Measurements from ENCODE around the gene FOXC2. TPM values are rescaled to one million over a fixed set of nuclear protein-coding genes. Genes with fewer than 3 reads are reported as not detected.

The FOXC2 gene
- polyA plus RNA-seq, 1 donor (not counting 4 experiments of a cell fraction or from before 2014, with no cell fraction given), result not detected

DNA sequence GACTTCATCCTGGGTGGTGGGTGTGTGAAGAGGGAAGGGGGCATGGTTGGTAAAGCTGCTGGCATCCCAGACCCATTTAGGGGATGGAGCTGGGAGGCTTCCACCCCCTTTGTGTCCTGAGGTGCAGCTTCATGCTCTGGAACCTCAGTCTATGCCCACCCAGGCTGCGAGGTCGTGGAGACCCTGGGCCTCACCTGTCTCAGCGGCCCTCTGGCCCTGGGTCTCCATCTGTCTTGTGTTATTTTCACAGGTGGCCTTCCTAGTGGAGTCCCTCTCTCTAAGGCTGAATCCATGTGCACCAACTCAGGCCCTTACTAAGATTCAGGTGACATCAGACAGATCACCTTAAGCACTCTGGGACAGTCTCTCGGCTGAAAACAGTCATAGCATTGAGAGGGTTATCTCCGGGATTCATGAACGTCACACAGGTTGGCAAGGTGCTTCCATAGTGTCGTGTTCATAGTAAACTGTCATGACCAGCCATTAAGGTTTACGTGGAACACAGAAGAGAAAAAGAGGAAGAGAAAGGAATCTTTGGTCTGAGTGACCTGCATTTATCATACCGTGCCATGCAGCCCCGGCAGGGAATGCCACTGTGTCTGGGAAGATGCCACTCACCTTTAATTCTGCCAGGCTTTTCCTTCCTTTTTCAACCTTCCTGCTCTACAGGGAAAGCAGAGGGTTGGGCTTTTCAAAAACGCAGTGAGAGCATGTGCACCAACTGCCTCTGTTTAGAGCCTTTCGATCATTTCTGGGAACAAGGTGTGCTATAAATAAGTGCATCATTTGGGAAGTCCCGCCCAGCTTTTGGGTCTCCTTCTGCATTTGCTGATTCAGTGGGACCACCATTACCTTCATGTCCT is 7.2 kb downstream of the FOXC2 start:
- DNase-seq (ENCODE audit: low read depth, low spot score) (no peak), FAIRE-seq (no peak)
- H4K20me1 ChIP-seq (ENCODE audit: control insufficient read depth, extremely low read depth, insufficient read depth, low read length), result no peaks in the 10 kb centered on the region
- no peak overlapping the region for H2AFZ ChIP-seq (ENCODE audit: control insufficient read depth, low read length)
- no peaks in the 10 kb centered on the region for H3K79me2 ChIP-seq (ENCODE audit: control insufficient read depth, insufficient read depth, low read length)
- no peaks in the 10 kb centered on the region for H3K9me3 ChIP-seq (ENCODE audit: control insufficient read depth, low read depth, low read length)
- dilution Hi-C loops (cut with MboI; ENCODE audit: extremely low pct_ligation_motif_present, low sequenced_read_pairs), result loop anchor here (25.0 kb wide), 1 partner anchor 688 kb away; no protein-coding TSS in a partner anchor
- no peak for TF ChIP-seq EZH2 (IDR thresholded peaks at IDR 0.05; ENCODE audit: low read length)
- TF ChIP-seq, protein P1, sequence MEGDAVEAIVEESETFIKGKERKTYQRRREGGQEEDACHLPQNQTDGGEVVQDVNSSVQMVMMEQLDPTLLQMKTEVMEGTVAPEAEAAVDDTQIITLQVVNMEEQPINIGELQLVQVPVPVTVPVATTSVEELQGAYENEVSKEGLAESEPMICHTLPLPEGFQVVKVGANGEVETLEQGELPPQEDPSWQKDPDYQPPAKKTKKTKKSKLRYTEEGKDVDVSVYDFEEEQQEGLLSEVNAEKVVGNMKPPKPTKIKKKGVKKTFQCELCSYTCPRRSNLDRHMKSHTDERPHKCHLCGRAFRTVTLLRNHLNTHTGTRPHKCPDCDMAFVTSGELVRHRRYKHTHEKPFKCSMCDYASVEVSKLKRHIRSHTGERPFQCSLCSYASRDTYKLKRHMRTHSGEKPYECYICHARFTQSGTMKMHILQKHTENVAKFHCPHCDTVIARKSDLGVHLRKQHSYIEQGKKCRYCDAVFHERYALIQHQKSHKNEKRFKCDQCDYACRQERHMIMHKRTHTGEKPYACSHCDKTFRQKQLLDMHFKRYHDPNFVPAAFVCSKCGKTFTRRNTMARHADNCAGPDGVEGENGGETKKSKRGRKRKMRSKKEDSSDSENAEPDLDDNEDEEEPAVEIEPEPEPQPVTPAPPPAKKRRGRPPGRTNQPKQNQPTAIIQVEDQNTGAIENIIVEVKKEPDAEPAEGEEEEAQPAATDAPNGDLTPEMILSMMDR (optimal IDR thresholded peaks at IDR 0.05 in 1 of 3, IDR thresholded peaks at IDR 0.05 in 1 of 3, conservative IDR thresholded peaks at IDR 0.05 in 1 of 3; ENCODE audit: extremely low read depth in 1 of 3, insufficient read depth in 2 of 3, low read length in 3 of 3), result no peak
- H3K9ac ChIP-seq (ENCODE audit: control insufficient read depth, extremely low read depth, insufficient read depth, low read length), result no peak overlapping the region
- H3K27me3 ChIP-seq (ENCODE audit: control insufficient read depth, extremely low read depth, insufficient read depth, low read length), result peaks cover 50% of the 10 kb centered on the region
- no peak overlapping the region for H3K4me2 ChIP-seq (ENCODE audit: control insufficient read depth, extremely low read depth, insufficient read depth, low read depth, low read length)
- peaks cover 15% of the 10 kb centered on the region for H3K4me1 ChIP-seq (ENCODE audit: control insufficient read depth, extremely low read depth, insufficient read depth, low read length)
- H3K36me3 ChIP-seq (ENCODE audit: control insufficient read depth in 2 of 2, extremely low read depth in 1 of 2, insufficient read depth in 2 of 2, low read length in 2 of 2), result no peaks in the 10 kb centered on the region
- no peak overlapping the region for H3K27ac ChIP-seq (ENCODE audit: control insufficient read depth, insufficient read depth, low read length)
- H3K9me1 ChIP-seq (ENCODE audit: control insufficient read depth, extremely low read depth, insufficient read depth, low read length), result no peaks in the 10 kb centered on the region
- no peak overlapping the region for H3K4me3 ChIP-seq (ENCODE audit: control insufficient read depth in 2 of 3, extremely low read depth in 1 of 3, insufficient read depth in 2 of 3, low read depth in 1 of 3, low read length in 3 of 3)

DNA sequence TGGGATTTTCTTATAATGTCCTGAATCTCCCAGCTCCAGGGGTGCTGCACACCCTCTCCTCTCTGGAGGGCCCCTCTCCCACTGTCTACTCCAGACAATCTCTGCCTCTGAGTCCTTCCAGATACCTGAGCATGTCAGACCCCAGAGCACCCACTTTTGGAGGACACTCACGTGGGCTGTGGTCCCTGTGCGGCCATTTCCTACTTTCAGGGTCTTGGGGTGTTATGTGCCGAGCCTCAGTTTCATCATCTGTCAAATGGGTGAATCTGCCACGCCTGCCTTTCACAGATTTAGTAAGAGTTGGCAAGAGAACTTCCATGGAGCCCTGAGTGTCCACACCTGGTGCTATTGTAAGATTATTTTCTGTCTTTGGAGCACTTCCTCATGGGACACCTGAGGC is 8.0 kb downstream of the FOXC2 start:
- dilution Hi-C loops (cut with MboI; ENCODE audit: extremely low pct_ligation_motif_present, low sequenced_read_pairs), result loop anchor here (25.0 kb wide), 1 partner anchor 688 kb away; no protein-coding TSS in a partner anchor
- TF ChIP-seq, protein P1 (optimal IDR thresholded peaks at IDR 0.05 in 1 of 3, IDR thresholded peaks at IDR 0.05 in 1 of 3, conservative IDR thresholded peaks at IDR 0.05 in 1 of 3; ENCODE audit: extremely low read depth in 1 of 3, insufficient read depth in 2 of 3, low read length in 3 of 3), result no peak
- TF ChIP-seq EZH2 (IDR thresholded peaks at IDR 0.05; ENCODE audit: low read length), result no peak
- no peak overlapping the region for H3K4me2 ChIP-seq (ENCODE audit: control insufficient read depth, extremely low read depth, insufficient read depth, low read depth, low read length)

More for the DNA sequence above, 8.0 kb downstream of the FOXC2 start:
- Histone ChIP-seq H3K36me3 (ENCODE audit: control insufficient read depth in 2 of 2, extremely low read depth in 1 of 2, insufficient read depth in 2 of 2, low read length in 2 of 2) (no peaks in the 10 kb centered on the region), H3K79me2 (ENCODE audit: control insufficient read depth, insufficient read depth, low read length) (no peaks in the 10 kb centered on the region), H3K4me3 (ENCODE audit: control insufficient read depth in 2 of 3, extremely low read depth in 1 of 3, insufficient read depth in 2 of 3, low read depth in 1 of 3, low read length in 3 of 3) (no peak overlapping the region), H4K20me1 (ENCODE audit: control insufficient read depth, extremely low read depth, insufficient read depth, low read length) (no peaks in the 10 kb centered on the region), H3K9me3 (ENCODE audit: control insufficient read depth, low read depth, low read length) (no peaks in the 10 kb centered on the region), H3K27ac (ENCODE audit: control insufficient read depth, insufficient read depth, low read length) (no peak overlapping the region), H3K4me1 (ENCODE audit: control insufficient read depth, extremely low read depth, insufficient read depth, low read length) (peaks cover 15% of the 10 kb centered on the region), H3K27me3 (ENCODE audit: control insufficient read depth, extremely low read depth, insufficient read depth, low read length) (peaks cover 49% of the 10 kb centered on the region), H2AFZ (ENCODE audit: control insufficient read depth, low read length) (no peak overlapping the region), H3K9me1 (ENCODE audit: control insufficient read depth, extremely low read depth, insufficient read depth, low read length) (no peaks in the 10 kb centered on the region), H3K9ac (ENCODE audit: control insufficient read depth, extremely low read depth, insufficient read depth, low read length) (no peak overlapping the region)
- no peak for FAIRE-seq
- no peak for DNase-seq (ENCODE audit: low read depth, low spot score)
